ENCODE measurements around the gene CLCN2. TPM values are rescaled to one million over a fixed set of nuclear protein-coding genes. Genes with fewer than 3 reads are reported as not detected.

The CLCN2 gene
- polyA plus RNA-seq (2013, experiment 1 of 2), result 2.3 TPM
- 2.1 TPM for polyA plus RNA-seq (2013, experiment 2 of 2)

GRCh38 chr3:184361532-184361931, at the start of gene CLCN2, which contains the start of gene POLR2H:
Gene CLCN2 (minus strand): TSS chr3:184361605. CDS start chr3:184361479, 126 bp downstream.
Gene POLR2H (plus strand): TSS chr3:184361710. CDS start chr3:184363493, 1,783 bp downstream.
- Histone ChIP-seq H3K27me3 (ENCODE audit: control insufficient read depth in 1 of 2, insufficient read depth in 1 of 2, low read length in 2 of 2) (no peaks in the 10 kb centered on the region), H4K91ac (ENCODE audit: low read length) (peak within 1 kb of the TSS; percentile 94), H3K14ac (ENCODE audit: low read length in 2 of 2) (peak within 1 kb of the TSS in 1 of 2 experiments; percentile 95), H2AFZ (ENCODE audit: low read depth, low read length) (peak within 1 kb of the TSS; percentile 48), H3K23ac (ENCODE audit: low read length in 2 of 2) (peak within 1 kb of the TSS in 1 of 2 experiments; percentile 93), H3K36me3 (ENCODE audit: control insufficient read depth in 1 of 2, insufficient read depth in 2 of 2, low read depth in 1 of 2, low read length in 2 of 2) (peaks cover 30 to 34% of the 10 kb centered on the region in 2 experiments), H4K8ac (ENCODE audit: low read length) (peak within 1 kb of the TSS; percentile 90), H3K27ac (ENCODE audit: low read length, poor library complexity, severe bottlenecking) (peak within 1 kb of the TSS; percentile 97), H3K18ac (ENCODE audit: low read depth in 1 of 2, low read length in 2 of 2) (peak within 1 kb of the TSS; percentile 93 to 95), H3K4me2 (ENCODE audit: low read length, poor library complexity, severe bottlenecking) (peak within 1 kb of the TSS; percentile 98), H2AK5ac (ENCODE audit: low read length, severe bottlenecking) (no peak within 1 kb of the TSS), H2BK5ac (ENCODE audit: low read depth, low read length, poor library complexity, severe bottlenecking) (peak within 1 kb of the TSS; percentile 93), H3K4ac (ENCODE audit: low read depth in 1 of 2, low read length in 2 of 2) (peak within 1 kb of the TSS; percentile 84 to 97), H2BK120ac (ENCODE audit: low read depth, low read length) (peak within 1 kb of the TSS; percentile 64), H3K4me1 (ENCODE audit: control insufficient read depth, insufficient read depth, low read depth, low read length) (peaks cover 21% of the 10 kb centered on the region), H2BK15ac (ENCODE audit: low read depth, poor library complexity, severe bottlenecking) (peak within 1 kb of the TSS; percentile 82), H3K9me3 (ENCODE audit: control insufficient read depth, low read length) (no peaks in the 10 kb centered on the region), H3K9ac (ENCODE audit: low read length) (peak within 1 kb of the TSS; percentile 100), H3K4me3 (ENCODE audit: insufficient read depth in 1 of 2, low read depth in 1 of 2, low read length in 2 of 2) (peak within 1 kb of the TSS; percentile 76 to 86), H2BK12ac (ENCODE audit: low read length in 2 of 2) (peak within 1 kb of the TSS in 1 of 2 experiments; percentile 45), H3K79me1 (replicated peaks; ENCODE audit: low read length, poor library complexity, severe bottlenecking) (peaks cover 23% of the 10 kb centered on the region)
- DNase-seq, result peak; percentile 63
- WGBS, result 1% methylated on average over 33 of the region's 56 CpGs

- Histone ChIP-seq H3K27me3 (ENCODE audit: control insufficient read depth in 1 of 2, insufficient read depth in 1 of 2, low read length in 2 of 2) (peaks cover 3 to 13% of the 10 kb centered on the region in 2 experiments), H4K8ac (ENCODE audit: low read length) (no peak overlapping the region), H3K9me3 (ENCODE audit: control insufficient read depth, low read length) (no peaks in the 10 kb centered on the region), H2BK15ac (ENCODE audit: low read depth, poor library complexity, severe bottlenecking) (no peak overlapping the region), H3K4me3 (ENCODE audit: insufficient read depth in 1 of 2, low read depth in 1 of 2, low read length in 2 of 2) (no peak overlapping the region), H3K4ac (ENCODE audit: low read depth in 1 of 2, low read length in 2 of 2) (no peak overlapping the region), H2BK120ac (ENCODE audit: low read depth, low read length) (no peak overlapping the region), H3K14ac (ENCODE audit: low read length in 2 of 2) (no peak overlapping the region), H3K4me2 (ENCODE audit: low read length, poor library complexity, severe bottlenecking) (no peak overlapping the region), H3K79me1 (replicated peaks; ENCODE audit: low read length, poor library complexity, severe bottlenecking) (no peaks in the 10 kb centered on the region), H2AK5ac (ENCODE audit: low read length, severe bottlenecking) (no peak overlapping the region), H3K9ac (ENCODE audit: low read length) (no peak overlapping the region), H2BK5ac (ENCODE audit: low read depth, low read length, poor library complexity, severe bottlenecking) (no peak overlapping the region), H3K27ac (ENCODE audit: low read length, poor library complexity, severe bottlenecking) (no peak overlapping the region), H2AFZ (ENCODE audit: low read depth, low read length) (no peak overlapping the region), H3K23ac (ENCODE audit: low read length in 2 of 2) (no peak overlapping the region), H2BK12ac (ENCODE audit: low read length in 2 of 2) (no peak overlapping the region), H3K36me3 (ENCODE audit: control insufficient read depth in 1 of 2, insufficient read depth in 2 of 2, low read depth in 1 of 2, low read length in 2 of 2) (no peaks in the 10 kb centered on the region), H3K18ac (ENCODE audit: low read depth in 1 of 2, low read length in 2 of 2) (no peak overlapping the region), H3K4me1 (ENCODE audit: control insufficient read depth, insufficient read depth, low read depth, low read length) (peaks cover 2% of the 10 kb centered on the region), H4K91ac (ENCODE audit: low read length) (no peak overlapping the region)
- DNase-seq, result no peak
- WGBS, result 69% methylated on average over 10 of the region's 12 CpGs
Measured at GRCh38 chr3:184409946-184410500, 48.6 kb upstream of the CLCN2 start.

GRCh38 chr3:184409331-184409926, 48.0 kb upstream of the CLCN2 start:
- Histone ChIP-seq H3K27ac (ENCODE audit: low read length, poor library complexity, severe bottlenecking) (no peak overlapping the region), H3K18ac (ENCODE audit: low read depth in 1 of 2, low read length in 2 of 2) (no peak overlapping the region), H3K27me3 (ENCODE audit: control insufficient read depth in 1 of 2, insufficient read depth in 1 of 2, low read length in 2 of 2) (peaks cover 3 to 15% of the 10 kb centered on the region in 2 experiments), H4K91ac (ENCODE audit: low read length) (no peak overlapping the region), H3K4me1 (ENCODE audit: control insufficient read depth, insufficient read depth, low read depth, low read length) (peaks cover 1% of the 10 kb centered on the region), H2AK5ac (ENCODE audit: low read length, severe bottlenecking) (no peak overlapping the region), H3K23ac (ENCODE audit: low read length in 2 of 2) (no peak overlapping the region), H2BK5ac (ENCODE audit: low read depth, low read length, poor library complexity, severe bottlenecking) (no peak overlapping the region), H3K4me2 (ENCODE audit: low read length, poor library complexity, severe bottlenecking) (no peak overlapping the region), H3K9ac (ENCODE audit: low read length) (no peak overlapping the region), H2AFZ (ENCODE audit: low read depth, low read length) (no peak overlapping the region), H3K79me1 (replicated peaks; ENCODE audit: low read length, poor library complexity, severe bottlenecking) (no peaks in the 10 kb centered on the region), H3K9me3 (ENCODE audit: control insufficient read depth, low read length) (no peaks in the 10 kb centered on the region), H3K36me3 (ENCODE audit: control insufficient read depth in 1 of 2, insufficient read depth in 2 of 2, low read depth in 1 of 2, low read length in 2 of 2) (no peaks in the 10 kb centered on the region), H3K4ac (ENCODE audit: low read depth in 1 of 2, low read length in 2 of 2) (no peak overlapping the region), H3K4me3 (ENCODE audit: insufficient read depth in 1 of 2, low read depth in 1 of 2, low read length in 2 of 2) (no peak overlapping the region), H4K8ac (ENCODE audit: low read length) (no peak overlapping the region), H2BK120ac (ENCODE audit: low read depth, low read length) (no peak overlapping the region), H3K14ac (ENCODE audit: low read length in 2 of 2) (no peak overlapping the region), H2BK15ac (ENCODE audit: low read depth, poor library complexity, severe bottlenecking) (no peak overlapping the region), H2BK12ac (ENCODE audit: low read length in 2 of 2) (no peak overlapping the region)
- no peak for DNase-seq
- WGBS, result 86% methylated on average over 8 of the region's 8 CpGs

Data from mesenchymal stem cell (in vitro differentiated cells and primary cell).